DND-41 (cell line): ENCODE results near the gene HLA-DMB.

Experiments used
- EZH2 ChIP-seq: IDR thresholded peaks from 3 replicates; pipeline ENCODE4 v1.6.1; 2012; ENCODE audit warnings: borderline replicate concordance, low read depth, mild to moderate bottlenecking, moderate library complexity, low read length, inconsistent platforms; ENCODE audit not compliant: severe bottlenecking
- TF ChIP-seq, protein P1 (sequence below): IDR thresholded peaks from 2 replicates; pipeline ENCODE4 v1.5.1; 2012; ENCODE audit warnings: borderline replicate concordance, low read length, moderate library complexity, mild to moderate bottlenecking; ENCODE audit not compliant: poor library complexity, severe bottlenecking; ENCODE audit errors: extremely low read depth

DNA sequence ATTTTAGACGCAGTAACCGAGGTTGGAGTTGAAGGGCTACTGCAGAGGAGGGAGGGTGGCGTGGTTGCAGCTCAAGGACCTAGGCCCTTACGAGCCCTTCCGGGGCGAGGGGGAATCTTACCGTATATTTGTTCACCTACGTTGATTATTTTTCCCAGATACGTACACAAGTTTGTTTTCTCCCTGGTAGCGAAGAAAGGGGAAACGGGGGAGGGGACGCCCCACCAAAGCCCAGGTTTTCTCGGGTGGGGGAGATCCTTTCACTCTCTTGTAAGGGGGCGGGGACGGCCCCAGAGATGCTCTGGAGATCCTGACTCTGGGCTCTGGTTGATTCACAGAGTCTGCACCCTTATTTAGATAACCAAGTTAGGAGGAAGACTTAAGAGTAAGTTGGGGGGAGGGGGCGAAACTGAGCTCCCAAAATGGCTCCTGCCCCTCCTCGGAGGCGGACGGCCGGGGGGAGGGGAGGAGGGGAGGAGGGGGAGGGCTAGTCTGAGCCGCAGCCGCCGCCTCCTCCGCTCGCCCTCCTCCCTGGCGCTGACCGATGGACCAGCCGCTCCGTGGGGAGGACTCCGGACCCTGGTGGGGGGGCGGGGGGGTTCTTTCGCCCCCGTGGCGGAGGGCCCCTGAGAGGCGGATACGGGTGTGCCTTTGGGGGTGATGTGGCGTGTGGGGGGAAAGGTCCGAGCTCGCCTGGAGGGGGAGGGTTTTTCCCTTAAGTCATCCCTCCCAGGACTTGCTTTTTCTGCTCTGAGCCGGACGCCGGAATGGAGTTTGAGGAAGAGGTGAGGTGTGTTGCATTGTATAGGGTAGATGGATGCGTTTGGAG lies 29.8 kb upstream of the HLA-DMB start:
- TF ChIP-seq, protein P1, sequence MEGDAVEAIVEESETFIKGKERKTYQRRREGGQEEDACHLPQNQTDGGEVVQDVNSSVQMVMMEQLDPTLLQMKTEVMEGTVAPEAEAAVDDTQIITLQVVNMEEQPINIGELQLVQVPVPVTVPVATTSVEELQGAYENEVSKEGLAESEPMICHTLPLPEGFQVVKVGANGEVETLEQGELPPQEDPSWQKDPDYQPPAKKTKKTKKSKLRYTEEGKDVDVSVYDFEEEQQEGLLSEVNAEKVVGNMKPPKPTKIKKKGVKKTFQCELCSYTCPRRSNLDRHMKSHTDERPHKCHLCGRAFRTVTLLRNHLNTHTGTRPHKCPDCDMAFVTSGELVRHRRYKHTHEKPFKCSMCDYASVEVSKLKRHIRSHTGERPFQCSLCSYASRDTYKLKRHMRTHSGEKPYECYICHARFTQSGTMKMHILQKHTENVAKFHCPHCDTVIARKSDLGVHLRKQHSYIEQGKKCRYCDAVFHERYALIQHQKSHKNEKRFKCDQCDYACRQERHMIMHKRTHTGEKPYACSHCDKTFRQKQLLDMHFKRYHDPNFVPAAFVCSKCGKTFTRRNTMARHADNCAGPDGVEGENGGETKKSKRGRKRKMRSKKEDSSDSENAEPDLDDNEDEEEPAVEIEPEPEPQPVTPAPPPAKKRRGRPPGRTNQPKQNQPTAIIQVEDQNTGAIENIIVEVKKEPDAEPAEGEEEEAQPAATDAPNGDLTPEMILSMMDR = no peak
- TF ChIP-seq EZH2 = no peak
